Thyroid gland (tissue), 4 donors: ENCODE measurements around the gene VASN. TPM values are rescaled to one million over a fixed set of nuclear protein-coding genes. Genes with fewer than 3 reads are reported as not detected.
A peak's percentile ranks its signal among the peaks of the same experiment; 100 is the strongest.

Experiments
- DNase-seq, 2 donors: peaks; one replicate each; pipeline ENCODE4 v3.0.0-alpha.2; 2019
- H3K27ac ChIP-seq, 3 donors: fragments of 200-600 bp; sonication (generic); 1 replicate in 2 of 3; 2 replicates in 1 of 3; pipeline ENCODE4 v1.5.1; 2016 to 2019; ENCODE audit warnings: mild to moderate bottlenecking in 1 of 3, moderate library complexity in 1 of 3
- H3K27me3 ChIP-seq: fragments of 200-600 bp; sonication (generic); one replicate; pipeline ENCODE4 v1.5.1; 2019
- H3K36me3 ChIP-seq, 2 donors: fragments of 200-600 bp; sonication (generic); one replicate each; pipeline ENCODE4 v1.5.1; 2016 to 2019
- H3K4me1 ChIP-seq, 2 donors: fragments of 200-600 bp; sonication (generic); one replicate each; pipeline ENCODE4 v1.5.1; 2017 to 2019
- H3K4me3 ChIP-seq, 3 donors: fragments of 200-600 bp; sonication (generic); replicated peaks in 1 of 3; 1 replicate in 2 of 3; 2 replicates in 1 of 3; pipeline ENCODE4 v1.5.1; 2016; ENCODE audit warnings: mild to moderate bottlenecking in 1 of 3
- H3K9me3 ChIP-seq: fragments of 200-600 bp; sonication (generic); one replicate; pipeline ENCODE4 v1.5.1; 2017
- POLR2A ChIP-seq, 2 donors: fragments of 450-650 bp; IDR thresholded peaks; one replicate each; pipeline ENCODE4 v1.6.1; 2017; ENCODE audit warnings: antibody characterized with exemption in 2 of 2, mild to moderate bottlenecking in 2 of 2, moderate library complexity in 1 of 2
- WGBS, 2 donors: methylation state at CpG; one replicate each; pipeline ENCODE4 v1.1.5; 2017; 5-methylcytosine and 5-hydroxymethylcytosine counted together
- intact Hi-C: fragments of 100-400 bp; cut with DNase I; formaldehyde crosslinking; loops from one replicate; pipeline ENCODE4 v1.15.1; 2023
- total RNA-seq, 4 donors: library from RNA; depleted of rRNA; stranded (reverse); fragments of >200 nt; gene quantifications; one replicate each; pipeline ENCODE4 v1.2.3, GENCODE V29; 2016
- TF ChIP-seq, protein P1 (sequence below), 6 experiments: fragments of 200-600 bp in 3 of 6; fragments of 450-650 bp in 3 of 6; sonication (generic) in 3 of 6; IDR thresholded peaks; one replicate each; pipeline ENCODE4 v1.5.1; 2016 to 2019; ENCODE audit warnings: antibody characterized with exemption in 6 of 6, mild to moderate bottlenecking in 2 of 6, inconsistent platforms in 1 of 6, moderate library complexity in 1 of 6

Gene VASN
- total RNA-seq, 4 donors from 2014 or later: 21.9 to 47.0 (median 28.8) TPM

DNA sequence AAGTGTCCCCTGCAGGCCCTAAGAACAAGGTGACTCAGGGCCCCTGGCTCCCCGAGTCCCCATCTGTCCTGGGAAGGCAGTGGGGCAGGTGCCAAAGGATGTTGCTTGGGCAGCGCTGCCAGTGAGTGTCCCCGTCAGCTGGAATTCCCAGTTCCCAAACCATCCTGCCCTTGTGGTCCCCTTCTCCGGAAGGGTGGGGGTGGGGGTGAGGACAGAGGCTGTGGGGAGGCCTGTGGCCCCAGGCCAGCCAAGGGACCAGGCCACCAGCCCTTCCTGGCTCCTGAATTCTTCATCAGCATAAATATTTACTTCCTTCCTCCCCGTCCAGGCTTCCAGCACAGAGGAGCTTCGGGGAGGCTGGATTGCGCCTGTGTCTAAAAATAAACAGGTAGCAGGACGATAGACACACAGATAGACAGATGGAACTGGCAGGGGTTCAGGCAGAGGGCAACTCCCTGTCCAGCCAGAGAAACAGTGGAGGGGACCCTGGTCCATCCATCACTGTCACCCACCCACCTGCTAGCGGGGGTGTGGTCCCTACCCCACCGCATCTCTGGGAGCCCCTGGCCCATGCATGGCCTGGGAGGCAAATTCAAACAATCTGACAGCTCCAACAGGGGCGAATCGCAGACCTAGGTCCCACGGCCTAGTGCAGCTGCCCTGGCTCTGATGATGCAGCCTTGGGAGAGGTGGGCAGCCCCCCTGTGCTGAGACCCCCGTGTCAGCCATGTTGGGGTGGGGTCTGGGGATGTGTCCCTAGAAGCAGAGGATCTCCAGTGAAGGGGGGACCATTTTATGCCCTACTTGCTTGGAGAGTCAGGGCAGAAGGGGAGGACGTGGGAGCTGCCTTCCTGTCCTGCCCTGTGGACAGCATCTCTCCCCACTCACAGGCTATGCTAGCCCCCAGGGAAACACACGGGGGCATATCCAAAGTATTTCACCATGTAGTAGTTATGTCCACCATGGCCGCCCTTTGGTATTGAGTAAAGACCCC, 42.6 kb upstream of the VASN start:
- no peaks in the 10 kb centered on the region for H3K27me3 ChIP-seq
- 50 to 66% methylated on average over 11 of the region's 17 CpGs for WGBS, 2 donors
- H3K27ac ChIP-seq: peak overlapping the region; percentile 34 to 88 (median 80)
- TF ChIP-seq POLR2A (IDR thresholded peaks at IDR 0.05): no peak
- TF ChIP-seq, protein P1, sequence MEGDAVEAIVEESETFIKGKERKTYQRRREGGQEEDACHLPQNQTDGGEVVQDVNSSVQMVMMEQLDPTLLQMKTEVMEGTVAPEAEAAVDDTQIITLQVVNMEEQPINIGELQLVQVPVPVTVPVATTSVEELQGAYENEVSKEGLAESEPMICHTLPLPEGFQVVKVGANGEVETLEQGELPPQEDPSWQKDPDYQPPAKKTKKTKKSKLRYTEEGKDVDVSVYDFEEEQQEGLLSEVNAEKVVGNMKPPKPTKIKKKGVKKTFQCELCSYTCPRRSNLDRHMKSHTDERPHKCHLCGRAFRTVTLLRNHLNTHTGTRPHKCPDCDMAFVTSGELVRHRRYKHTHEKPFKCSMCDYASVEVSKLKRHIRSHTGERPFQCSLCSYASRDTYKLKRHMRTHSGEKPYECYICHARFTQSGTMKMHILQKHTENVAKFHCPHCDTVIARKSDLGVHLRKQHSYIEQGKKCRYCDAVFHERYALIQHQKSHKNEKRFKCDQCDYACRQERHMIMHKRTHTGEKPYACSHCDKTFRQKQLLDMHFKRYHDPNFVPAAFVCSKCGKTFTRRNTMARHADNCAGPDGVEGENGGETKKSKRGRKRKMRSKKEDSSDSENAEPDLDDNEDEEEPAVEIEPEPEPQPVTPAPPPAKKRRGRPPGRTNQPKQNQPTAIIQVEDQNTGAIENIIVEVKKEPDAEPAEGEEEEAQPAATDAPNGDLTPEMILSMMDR (IDR thresholded peaks at IDR 0.05): no peak
- intact Hi-C loops: loop anchor here (2.0 kb wide), 1 partner anchor 40 kb away; no protein-coding TSS in a partner anchor
- no peaks in the 10 kb centered on the region for H3K9me3 ChIP-seq
- peaks cover 0 to 4% of the 10 kb centered on the region in 2 donors for H3K36me3 ChIP-seq
- H3K4me1 ChIP-seq: peaks cover 32 to 54% of the 10 kb centered on the region in 2 donors
- no peak overlapping the region for H3K4me3 ChIP-seq
- DNase-seq: peak in 1 of 2 donors; percentile 24

DNA sequence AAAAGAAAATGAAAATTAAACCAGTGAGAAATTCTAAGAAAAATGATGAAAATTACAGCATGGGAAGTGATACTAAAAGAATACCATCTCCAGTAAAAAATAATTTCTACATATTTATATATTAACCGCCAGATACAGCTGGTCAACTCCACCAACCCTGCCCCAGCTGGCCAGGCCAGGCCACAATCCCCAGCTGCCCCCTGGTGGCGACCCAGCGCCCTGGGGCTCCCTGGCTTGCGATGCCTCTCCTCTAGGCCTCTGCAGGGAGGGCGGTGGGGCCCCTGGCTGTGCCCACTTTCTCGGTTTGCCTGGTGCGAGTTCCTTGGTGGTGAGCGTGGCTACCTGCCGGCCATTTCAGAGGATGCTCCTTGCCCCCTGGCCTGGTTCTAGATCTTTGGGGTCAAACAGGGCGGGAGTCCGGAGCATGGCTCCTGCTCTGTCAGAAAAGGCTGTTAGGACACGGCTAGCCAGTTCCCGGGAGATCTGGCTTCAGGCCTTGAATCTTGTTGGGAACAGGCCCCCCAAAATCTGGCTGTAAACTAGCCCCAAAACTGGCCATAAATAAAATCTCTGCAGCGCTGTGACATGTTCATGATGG, 41.3 kb upstream of the VASN start:
- DNase-seq: peak; percentile 80 to 85
- 50 to 59% methylated on average over 10 to 13 of the region's 14 CpGs for WGBS, 2 donors
- intact Hi-C loops: loop anchor here (5.0 kb wide), 1 partner anchor 123 kb away; no protein-coding TSS in a partner anchor
- Histone ChIP-seq H3K4me1 (peaks cover 22 to 48% of the 10 kb centered on the region in 2 donors), H3K36me3 (peaks cover 0 to 4% of the 10 kb centered on the region in 2 donors), H3K9me3 (no peaks in the 10 kb centered on the region), H3K27ac (no peak overlapping the region), H3K27me3 (no peaks in the 10 kb centered on the region), H3K4me3 (no peak overlapping the region)
- no peak for TF ChIP-seq POLR2A (IDR thresholded peaks at IDR 0.05)
- TF ChIP-seq, protein P1 (IDR thresholded peaks at IDR 0.05): peak; percentile 88 to 97 (median 91)

DNA sequence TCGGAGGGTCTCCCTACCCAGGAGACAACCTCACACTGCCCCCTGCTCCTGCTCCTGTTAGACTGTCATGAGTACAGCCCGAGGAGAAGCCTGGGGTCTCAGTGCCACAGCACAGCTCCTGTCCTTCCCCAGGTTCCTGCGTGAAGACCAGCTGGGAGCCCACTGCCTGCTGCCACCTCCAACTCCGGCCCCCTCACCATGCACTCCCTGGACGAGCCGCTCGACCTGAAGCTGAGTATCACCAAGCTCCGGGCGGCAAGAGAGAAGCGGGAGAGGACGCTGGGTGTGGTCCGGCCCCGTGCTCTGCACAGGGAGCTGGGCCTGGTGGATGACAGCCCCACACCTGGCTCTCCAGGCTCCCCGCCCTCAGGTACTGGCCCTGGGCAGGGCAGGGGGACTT, 39.6 kb upstream of the VASN start:
- Histone ChIP-seq H3K4me1 (peaks cover 18 to 37% of the 10 kb centered on the region in 2 donors), H3K27ac (no peak overlapping the region), H3K4me3 (no peak overlapping the region), H3K9me3 (no peaks in the 10 kb centered on the region), H3K27me3 (no peaks in the 10 kb centered on the region), H3K36me3 (peaks cover 4 to 12% of the 10 kb centered on the region in 2 donors)
- TF ChIP-seq, protein P1 (IDR thresholded peaks at IDR 0.05): no peak
- TF ChIP-seq POLR2A (IDR thresholded peaks at IDR 0.05): no peak
- DNase-seq: no peak
- intact Hi-C loops: loop anchor here (5.0 kb wide), 1 partner anchor 125 kb away; no protein-coding TSS in a partner anchor
- WGBS, 2 donors: 87 to 96% methylated on average over 11 to 14 of the region's 14 CpGs

- DNase-seq: no peak
- WGBS, 2 donors: 91 to 94% methylated on average over 12 to 15 of the region's 19 CpGs
- H3K36me3 ChIP-seq: peaks cover 4 to 13% of the 10 kb centered on the region in 2 donors
Measured at GRCh38 chr16:4332623-4333307, 38.9 kb upstream of the VASN start.

More at GRCh38 chr16:4332623-4333307, 38.9 kb upstream of the VASN start:
- no peak for TF ChIP-seq POLR2A (IDR thresholded peaks at IDR 0.05)
- TF ChIP-seq, protein P1 (IDR thresholded peaks at IDR 0.05): no peak
- Histone ChIP-seq H3K27ac (no peak overlapping the region), H3K9me3 (no peaks in the 10 kb centered on the region), H3K4me3 (no peak overlapping the region), H3K27me3 (no peaks in the 10 kb centered on the region), H3K4me1 (peaks cover 14 to 30% of the 10 kb centered on the region in 2 donors)
- intact Hi-C loops: loop anchor here (5.0 kb wide), 1 partner anchor 125 kb away; no protein-coding TSS in a partner anchor
